GM18498 (cell line): ENCODE data around the gene MPP4.

Experiments
- ATAC-seq: cut with Tn5 transposase; IDR thresholded peaks from one replicate; pipeline ENCODE4 v1.9.1; 2021; ENCODE audit warnings: mild to moderate bottlenecking, moderate library complexity; ENCODE audit not compliant: unreplicated experiment

Gene MPP4

GRCh38 chr2:201630577-201630976 lies 67.9 kb downstream of the MPP4 start:
- ATAC-seq, result no peak

- no peak for ATAC-seq
These were observed 69.9 kb downstream of the MPP4 start for GRCh38 chr2:201628545-201628944.

GRCh38 chr2:201622306-201622970 lies 76.0 kb downstream of the MPP4 start:
- no peak for ATAC-seq

- ATAC-seq, result no peak
These were observed 77.0 kb downstream of the MPP4 start for GRCh38 chr2:201621293-201621999.

- no peak for ATAC-seq
These were observed 79.4 kb downstream of the MPP4 start for GRCh38 chr2:201618744-201619662.

- no peak for ATAC-seq
These were observed 90.4 kb downstream of the MPP4 start for GRCh38 chr2:201608021-201608420.

GRCh38 chr2:201607568-201607967 lies 90.9 kb downstream of the MPP4 start:
- no peak for ATAC-seq

- ATAC-seq, result no peak
These were observed 97.5 kb downstream of the MPP4 start for GRCh38 chr2:201600906-201601305.

- no peak for ATAC-seq
These were observed 101.0 kb downstream of the MPP4 start for GRCh38 chr2:201597397-201597796.
